Neural progenitor cell (in vitro differentiated cells): ENCODE data around the gene STC2.
"Not testable (repeated sequence)": the region's sequence is repeated elsewhere in the genome, so short reads cannot be mapped to it uniquely, and the experiment has no call there.

ENCODE experiments used
- CTCF ChIP-seq: fragments of 200-600 bp; sonication (generic); IDR thresholded peaks from 2 replicates; pipeline ENCODE4 v1.5.1; 2017; ENCODE audit warnings: antibody characterized with exemption, mild to moderate bottlenecking
- EZH2 ChIP-seq: fragments of 200-600 bp; sonication (generic); IDR thresholded peaks from 2 replicates; pipeline ENCODE4 v1.6.1; 2017; ENCODE audit warnings: antibody characterized with exemption, mild to moderate bottlenecking, moderate library complexity
- EZH2phosphoT487 ChIP-seq: fragments of 200-600 bp; sonication (generic); IDR thresholded peaks from 2 replicates; pipeline ENCODE4 v1.6.1; 2017; ENCODE audit warnings: antibody characterized with exemption

GRCh38 chr5:173284343-173284958, 43.8 kb downstream of the STC2 start:
- not testable (repeated sequence) for TF ChIP-seq CTCF, EZH2, EZH2phosphoT487
